GM19452 (cell line): Measurements from ENCODE around the gene BUB3.
A peak's percentile ranks its signal among the peaks of the same experiment; 100 is the strongest.

Experiments
- ATAC-seq: cut with Tn5 transposase; IDR thresholded peaks from one replicate; pipeline ENCODE4 v1.9.1; 2021; ENCODE audit not compliant: unreplicated experiment

Gene BUB3

GRCh38 chr10:123154092-123154710, at the start of gene BUB3:
TSS of gene BUB3 (plus strand) at chr10:123154402. CDS start at chr10:123154918, 516 bp downstream.
- peak; percentile 92 for ATAC-seq

GRCh38 chr10:123109466-123109865, 44.7 kb upstream of the BUB3 start:
- ATAC-seq: no peak

GRCh38 chr10:123117644-123118417, 36.4 kb upstream of the BUB3 start:
- ATAC-seq: no peak

GRCh38 chr10:123119081-123119480, 35.1 kb upstream of the BUB3 start:
- no peak for ATAC-seq

GRCh38 chr10:123126246-123126645, 28.0 kb upstream of the BUB3 start:
- ATAC-seq: no peak

GRCh38 chr10:123129618-123130271, 24.5 kb upstream of the BUB3 start:
- ATAC-seq: no peak

GRCh38 chr10:123132576-123133477, 21.4 kb upstream of the BUB3 start:
- ATAC-seq: no peak

- no peak for ATAC-seq
Observed at GRCh38 chr10:123133541-123134342, 20.5 kb upstream of the BUB3 start.

GRCh38 chr10:123134343-123134914, 19.8 kb upstream of the BUB3 start:
- ATAC-seq: no peak

GRCh38 chr10:123134915-123135414, 19.2 kb upstream of the BUB3 start:
- ATAC-seq: no peak

GRCh38 chr10:123135415-123136141, 18.6 kb upstream of the BUB3 start, which contains the start of gene HMX3:
TSS of gene HMX3 (plus strand) at chr10:123135970. CDS start at chr10:123136051, 81 bp downstream.
- no peak for ATAC-seq

GRCh38 chr10:123136221-123136805, 17.9 kb upstream of the BUB3 start:
- ATAC-seq: no peak

GRCh38 chr10:123136806-123137642, 17.2 kb upstream of the BUB3 start:
- ATAC-seq: no peak

- ATAC-seq: no peak
Observed at GRCh38 chr10:123139165-123139520, 15.1 kb upstream of the BUB3 start.

- no peak for ATAC-seq
Observed at GRCh38 chr10:123139521-123140163, 14.6 kb upstream of the BUB3 start.

- no peak for ATAC-seq
Observed at GRCh38 chr10:123140164-123140982, 13.8 kb upstream of the BUB3 start.
